GM19324 (cell line): ENCODE data around the gene ADAMTS15.

ENCODE experiments used
- ATAC-seq: cut with Tn5 transposase; IDR thresholded peaks from one replicate; pipeline ENCODE4 v1.9.1; 2021; ENCODE audit warnings: mild to moderate bottlenecking, moderate library complexity; ENCODE audit not compliant: unreplicated experiment, low FRiP score

Gene ADAMTS15

GRCh38 chr11:130476200-130476921, 27.9 kb downstream of the ADAMTS15 start:
- ATAC-seq = no peak

DNA sequence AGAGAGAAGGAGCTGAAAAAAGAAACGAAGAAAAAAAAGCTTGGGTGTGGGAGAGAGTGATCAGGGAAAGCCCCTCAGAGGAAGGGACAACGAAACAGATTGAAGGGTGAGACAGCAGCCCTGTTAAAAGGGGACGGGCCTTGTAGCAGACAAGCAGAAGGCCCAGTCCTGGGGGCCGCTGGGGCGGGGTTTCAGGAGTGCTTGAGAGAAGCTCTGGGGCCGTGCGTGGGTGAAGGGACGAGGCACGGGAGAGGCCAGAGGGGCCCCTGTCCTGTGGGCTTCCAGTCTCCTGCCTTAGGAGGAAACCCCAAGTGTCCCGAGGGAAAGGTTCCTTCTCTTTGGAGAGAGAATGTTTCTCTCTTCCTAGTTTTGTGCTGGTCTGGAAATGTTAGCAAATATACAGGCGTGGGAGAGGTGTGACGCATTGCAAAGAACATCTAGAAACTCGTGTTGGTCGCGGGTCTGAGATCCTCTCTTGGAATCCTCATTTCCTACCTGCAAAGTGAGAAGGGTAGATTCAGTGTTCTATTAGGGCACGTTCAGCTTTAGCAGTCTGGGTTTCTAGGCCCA, 28.6 kb downstream of the ADAMTS15 start:
- no peak for ATAC-seq

DNA sequence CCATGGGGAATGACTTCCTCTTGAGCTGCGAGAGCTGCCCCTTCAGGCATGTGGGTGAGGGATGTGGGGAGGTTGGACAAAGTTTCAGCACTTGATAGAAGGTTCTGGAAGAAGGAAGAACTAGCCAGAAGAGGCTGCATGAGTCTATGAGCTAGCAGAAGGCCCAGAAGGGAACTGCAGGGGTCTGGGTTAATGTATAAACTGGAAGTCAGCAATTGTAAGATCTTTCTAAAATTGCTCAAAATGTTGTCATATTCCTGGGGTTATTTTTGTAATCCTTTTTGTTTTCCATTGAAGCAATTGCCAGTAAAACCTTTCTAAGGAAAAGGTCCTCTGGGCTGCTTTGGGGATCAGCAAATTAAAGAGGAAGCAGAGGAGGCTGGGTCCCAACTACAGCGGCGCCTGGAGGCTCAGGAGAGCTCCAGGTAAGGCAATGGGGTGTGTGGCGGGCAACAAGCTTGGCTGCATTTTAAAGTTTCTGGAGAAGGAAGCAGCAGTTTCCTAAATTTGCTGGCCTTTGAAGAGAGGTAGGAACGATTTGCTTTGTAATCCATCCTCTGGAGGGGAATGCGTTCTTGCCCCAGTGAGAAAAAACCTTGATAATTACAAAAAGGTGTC, 29.2 kb downstream of the ADAMTS15 start:
- no peak for ATAC-seq

DNA sequence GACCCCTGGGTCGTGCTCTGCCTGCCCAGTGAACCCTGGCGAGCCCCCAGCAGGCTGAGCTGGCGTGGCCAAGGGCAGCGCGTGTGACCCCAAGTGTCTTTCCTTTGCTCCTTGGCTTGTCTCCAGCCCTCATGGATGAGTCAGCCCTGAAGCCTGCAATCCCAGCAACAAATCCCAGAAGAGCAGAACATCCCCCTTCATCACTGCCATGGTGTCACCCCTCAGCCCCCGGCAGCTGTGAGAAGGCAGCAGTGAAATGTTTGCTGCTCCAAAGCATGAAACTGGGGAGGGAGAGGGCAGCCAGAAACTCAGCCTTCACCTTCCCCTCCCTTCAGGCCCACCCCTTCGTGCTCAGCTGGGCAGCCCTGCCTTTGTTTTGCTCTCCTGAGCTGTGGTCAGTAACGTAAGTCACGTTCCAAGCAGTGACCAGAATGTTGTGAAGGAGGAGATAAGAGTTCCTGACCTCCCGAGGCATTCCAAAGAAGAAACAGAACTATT, 29.8 kb downstream of the ADAMTS15 start:
- ATAC-seq = no peak

- ATAC-seq = no peak
Observed at GRCh38 chr11:130478881-130479280, 30.4 kb downstream of the ADAMTS15 start.

DNA sequence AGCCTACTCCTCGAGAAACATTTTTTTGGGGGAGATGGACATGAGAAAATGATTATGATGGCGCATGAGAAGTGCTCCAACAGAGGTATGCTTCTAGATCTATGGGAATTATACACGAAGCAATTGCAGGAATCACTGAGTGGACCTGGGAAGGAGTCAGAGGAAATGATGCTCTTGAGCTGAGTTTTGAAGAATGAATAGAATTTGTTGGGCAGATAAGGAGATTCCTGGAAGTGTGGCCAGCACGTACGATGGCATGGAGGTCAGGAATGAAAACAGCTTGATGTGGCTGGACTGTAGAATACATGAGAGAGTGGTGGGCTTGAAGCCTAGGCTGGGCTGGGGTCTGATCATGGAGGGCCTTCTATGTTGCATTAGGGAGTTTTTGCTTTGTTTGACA, 31.7 kb downstream of the ADAMTS15 start:
- no peak for ATAC-seq

DNA sequence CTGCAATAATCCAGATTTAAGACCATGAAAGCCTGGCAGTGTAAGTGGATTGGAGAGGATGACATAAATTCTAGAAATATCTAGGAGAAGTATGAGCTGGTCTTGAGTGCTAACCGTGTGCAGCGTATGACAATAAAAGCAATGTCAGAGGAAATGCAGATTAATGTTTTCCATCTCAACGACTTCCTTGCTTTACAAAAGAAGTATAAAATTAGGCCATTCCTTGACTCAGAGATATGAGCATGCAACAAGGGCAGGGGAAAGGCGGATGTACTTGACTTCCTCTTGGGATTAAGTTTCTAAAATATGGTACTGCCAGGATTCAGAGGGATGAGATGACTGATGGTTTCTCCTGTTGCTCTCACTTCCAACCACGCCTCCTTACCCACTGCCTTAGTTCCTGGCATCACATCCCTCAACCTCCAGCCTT, 32.3 kb downstream of the ADAMTS15 start:
- ATAC-seq = no peak

GRCh38 chr11:130483124-130483523, 34.7 kb downstream of the ADAMTS15 start:
- no peak for ATAC-seq

- no peak for ATAC-seq
Observed at GRCh38 chr11:130485983-130486382, 37.5 kb downstream of the ADAMTS15 start.

DNA sequence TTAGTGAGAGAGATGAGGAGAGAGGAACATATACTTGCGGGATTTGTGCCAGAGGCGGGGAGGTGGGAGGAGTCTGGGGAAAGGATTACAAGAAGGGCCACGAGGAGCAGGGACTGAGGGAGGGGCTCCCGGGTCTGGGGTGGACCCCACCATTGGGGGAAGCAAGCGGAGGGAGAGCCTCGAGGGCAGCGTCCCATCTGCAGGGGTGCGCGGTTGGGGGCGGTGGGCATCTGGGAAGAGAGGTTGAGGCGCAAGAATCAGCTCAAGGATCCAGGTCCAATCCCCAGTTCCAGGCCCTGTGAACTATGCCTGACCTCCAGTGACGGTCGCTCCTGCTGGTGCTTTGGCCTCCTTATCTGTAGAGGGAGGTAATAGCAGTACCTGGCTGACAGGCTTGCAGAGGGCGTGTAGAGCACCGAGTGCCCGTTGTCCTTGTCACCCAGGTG, 38.0 kb downstream of the ADAMTS15 start:
- no peak for ATAC-seq

DNA sequence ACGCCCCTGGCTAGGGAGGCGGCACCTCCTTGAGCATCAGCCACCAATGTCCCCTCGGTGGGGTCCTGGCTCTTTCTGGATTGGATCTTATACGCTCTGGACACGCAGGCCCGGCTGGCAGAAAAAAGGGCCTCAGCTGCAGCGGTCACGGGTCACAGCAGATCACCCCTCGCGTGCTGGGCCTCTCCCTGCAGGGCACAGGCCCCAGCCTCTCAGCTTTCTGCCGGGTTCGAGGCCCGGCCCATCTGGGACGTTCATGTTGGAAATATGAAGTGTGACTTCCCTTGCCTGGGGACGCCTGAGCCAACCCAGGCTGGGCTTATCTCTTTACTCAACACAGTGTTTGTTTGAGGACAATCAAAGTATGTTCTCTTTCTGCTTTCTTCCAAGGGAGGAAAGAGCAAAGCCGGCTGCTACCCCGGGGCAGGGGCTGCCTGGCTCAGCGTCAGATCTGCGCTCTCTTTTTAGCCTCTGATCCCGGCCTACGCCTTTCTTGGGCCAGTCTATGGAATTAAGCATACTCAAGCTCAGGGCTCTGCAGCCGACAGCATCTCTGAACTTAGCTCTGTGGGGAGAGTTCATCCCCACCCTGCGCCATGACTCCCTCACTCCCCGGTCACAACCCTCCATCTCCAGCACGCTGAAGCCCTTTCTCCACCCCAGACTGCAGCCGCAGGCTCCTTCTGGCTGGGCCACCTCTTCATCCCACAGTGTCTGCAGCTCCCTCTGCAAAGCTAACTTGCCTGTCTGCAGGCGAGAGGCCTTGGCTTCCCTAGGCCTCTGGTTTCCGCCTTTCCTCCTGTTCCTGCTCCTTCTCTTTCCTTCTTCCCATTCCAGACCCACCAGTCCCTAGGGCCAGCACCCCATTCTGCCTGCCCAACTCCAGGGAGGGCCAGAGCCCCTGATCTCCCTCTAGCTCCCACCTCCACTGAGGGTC, 38.8 kb downstream of the ADAMTS15 start:
- ATAC-seq = no peak

GRCh38 chr11:130487924-130488815, 39.7 kb downstream of the ADAMTS15 start:
- ATAC-seq = no peak

GRCh38 chr11:130488848-130489584, 40.6 kb downstream of the ADAMTS15 start:
- ATAC-seq = no peak

GRCh38 chr11:130489716-130490115, 41.3 kb downstream of the ADAMTS15 start:
- ATAC-seq = no peak

GRCh38 chr11:130490682-130491449, 42.4 kb downstream of the ADAMTS15 start:
- no peak for ATAC-seq

- ATAC-seq = no peak
Observed at GRCh38 chr11:130498181-130498580, 49.7 kb downstream of the ADAMTS15 start.

- ATAC-seq = no peak
Observed at GRCh38 chr11:130499828-130500227, 51.4 kb downstream of the ADAMTS15 start.

DNA sequence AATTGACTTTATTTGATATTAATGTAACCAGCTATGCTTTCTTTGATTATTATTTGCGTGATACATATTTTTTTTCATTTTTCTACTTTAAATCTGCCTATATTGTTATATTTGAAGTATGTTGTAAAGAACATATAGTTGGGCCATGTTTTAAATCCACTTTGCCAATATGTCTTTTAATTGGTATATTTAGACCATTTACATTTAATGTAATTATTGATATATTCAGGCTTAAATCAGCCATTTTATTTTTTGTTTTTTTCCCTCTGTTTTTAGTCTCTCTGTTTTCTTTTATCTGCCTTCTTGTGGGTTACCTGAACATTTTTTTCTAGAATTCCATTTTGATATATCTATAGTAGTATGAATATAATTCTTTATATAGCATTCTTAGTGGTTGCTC, 55.9 kb downstream of the ADAMTS15 start:
- no peak for ATAC-seq
